Sigmoid colon (tissue), 7 donors: ENCODE data around the gene KRT14. TPM values are rescaled to one million over a fixed set of nuclear protein-coding genes. Genes with fewer than 3 reads are reported as not detected.

Source experiments
- DNase-seq: peaks from one replicate; pipeline ENCODE4 v3.0.0-alpha.2; 2019
- H3K27ac ChIP-seq, 4 donors: fragments of 200-600 bp; sonication (generic); one replicate each; pipeline ENCODE4 v1.5.1; 2016 to 2019; ENCODE audit warnings: mild to moderate bottlenecking in 1 of 4
- H3K27me3 ChIP-seq, 3 donors: fragments of 200-600 bp; sonication (generic); one replicate each; pipeline ENCODE4 v1.5.1; 2019; ENCODE audit warnings: mild to moderate bottlenecking in 1 of 3
- H3K36me3 ChIP-seq, 4 donors: fragments of 200-600 bp; sonication (generic); one replicate each; pipeline ENCODE4 v1.5.1; 2016 to 2019
- H3K4me1 ChIP-seq, 4 donors: fragments of 200-600 bp; sonication (generic); one replicate each; pipeline ENCODE4 v1.5.1; 2017 to 2019
- H3K4me3 ChIP-seq, 4 donors: fragments of 200-600 bp; sonication (generic); one replicate each; pipeline ENCODE4 v1.5.1; 2017 to 2019; ENCODE audit warnings: mild to moderate bottlenecking in 2 of 4, moderate library complexity in 1 of 4
- H3K9me3 ChIP-seq, 4 donors: fragments of 200-600 bp in 3 of 4; sonication (generic) in 3 of 4; one replicate each; pipeline versions ENCODE4 v1.5.1 to v1.6.1; 2013 to 2019
- CTCF ChIP-seq, 4 experiments: fragments of 450-650 bp in 3 of 4; fragments of 200-600 bp in 1 of 4; IDR thresholded peaks; one replicate each; pipeline ENCODE4 v1.5.1; 2016 to 2019; ENCODE audit warnings: antibody characterized with exemption in 4 of 4, mild to moderate bottlenecking in 3 of 4, moderate library complexity in 2 of 4
- EP300 ChIP-seq, 4 donors: sonication (generic); formaldehyde crosslinking; IDR thresholded peaks; one replicate each; pipeline ENCODE4 v1.6.1; 2017; ENCODE audit warnings: antibody characterized with exemption in 4 of 4
- POLR2A ChIP-seq, 2 donors: fragments of 450-650 bp; IDR thresholded peaks; one replicate each; pipeline ENCODE4 v1.6.1; 2016; ENCODE audit warnings: antibody characterized with exemption in 2 of 2, mild to moderate bottlenecking in 2 of 2, moderate library complexity in 2 of 2
- POLR2AphosphoS5 ChIP-seq, 4 donors: sonication (generic); formaldehyde crosslinking; IDR thresholded peaks; one replicate each; pipeline ENCODE4 v1.6.1; 2017; ENCODE audit warnings: antibody characterized with exemption in 4 of 4
- WGBS, 2 donors: extraction: QIAGEN DNeasy Blood & Tissue Kit; methylation state at CpG; one replicate each; pipeline ENCODE4 v1.1.7; 2013; 5-methylcytosine and 5-hydroxymethylcytosine counted together
- intact Hi-C: fragments of 100-400 bp; cut with DNase I; formaldehyde crosslinking; loops from one replicate; pipeline ENCODE4 v1.15.1; 2023
- polyA plus RNA-seq, 3 donors: library from polyadenylated mRNA; stranded (reverse); fragments of 200-250 nt; gene quantifications; one replicate each; pipeline ENCODE4 v1.2.3, GENCODE V29; 2013
- total RNA-seq, 4 donors: library from RNA; depleted of rRNA; stranded (reverse); fragments of >200 nt; gene quantifications; one replicate each; pipeline ENCODE4 v1.1.0, GENCODE V29; 2016
- donor health status: healthy with polysubstance abuse.
- donor health status: Bipolar disorder and iron deficiency.
- donor health status: healthy.

The KRT14 gene
- total and polyA plus RNA-seq, 7 donors, result 0.15 to 3.6 (median 1.4) TPM; not detected in 4

DNA sequence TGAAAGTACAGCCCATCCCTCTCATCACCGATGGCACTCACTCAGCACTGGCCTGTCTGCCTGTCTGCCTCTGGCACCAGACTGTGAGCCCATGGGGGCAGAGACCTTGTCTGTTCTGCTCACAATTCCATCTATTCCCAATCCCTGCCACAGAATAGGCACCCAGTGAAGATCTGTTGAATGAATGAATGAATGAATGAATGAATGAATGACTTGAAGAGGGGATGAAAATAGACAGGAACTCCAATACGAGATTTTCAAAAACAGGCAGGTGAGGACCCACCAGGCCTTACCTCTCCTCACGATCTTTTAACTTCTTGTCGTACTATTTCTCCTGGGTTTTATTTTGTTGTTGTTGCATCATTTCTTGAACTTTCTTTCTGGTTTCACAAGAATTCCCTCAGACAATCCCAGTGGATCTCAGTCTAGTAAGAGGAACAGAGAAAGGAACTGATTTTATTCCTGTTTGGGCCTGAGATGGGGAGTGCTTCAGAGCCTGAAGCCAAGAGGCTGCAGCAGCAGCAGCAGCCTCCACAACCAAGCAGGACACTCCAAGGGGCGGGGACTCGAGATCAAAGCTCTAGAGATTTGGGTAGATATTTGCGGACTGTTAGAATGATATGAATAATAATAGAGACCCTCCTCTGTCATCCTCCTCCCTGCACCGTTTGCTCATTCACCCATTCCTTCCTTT, 32.6 kb downstream of the KRT14 start:
- 77 to 79% methylated on average over 8 of the region's 8 CpGs for WGBS, 2 donors
- H3K4me3 ChIP-seq, result no peak overlapping the region
- DNase-seq, result no peak
- peaks cover 0 to 9% (median 5%) of the 10 kb centered on the region in 4 donors for H3K4me1 ChIP-seq
- H3K27ac ChIP-seq, result no peak overlapping the region
- TF ChIP-seq EP300 (IDR thresholded peaks at IDR 0.05) (no peak), POLR2AphosphoS5 (IDR thresholded peaks at IDR 0.05) (no peak), POLR2A (IDR thresholded peaks at IDR 0.05) (no peak), CTCF (IDR thresholded peaks at IDR 0.05) (no peak)
- intact Hi-C loops, result no loop called here
- H3K9me3 ChIP-seq, result no peaks in the 10 kb centered on the region
- H3K27me3 ChIP-seq, result peaks cover 0 to 7% (median 0%) of the 10 kb centered on the region in 3 donors
- no peaks in the 10 kb centered on the region for H3K36me3 ChIP-seq

DNA sequence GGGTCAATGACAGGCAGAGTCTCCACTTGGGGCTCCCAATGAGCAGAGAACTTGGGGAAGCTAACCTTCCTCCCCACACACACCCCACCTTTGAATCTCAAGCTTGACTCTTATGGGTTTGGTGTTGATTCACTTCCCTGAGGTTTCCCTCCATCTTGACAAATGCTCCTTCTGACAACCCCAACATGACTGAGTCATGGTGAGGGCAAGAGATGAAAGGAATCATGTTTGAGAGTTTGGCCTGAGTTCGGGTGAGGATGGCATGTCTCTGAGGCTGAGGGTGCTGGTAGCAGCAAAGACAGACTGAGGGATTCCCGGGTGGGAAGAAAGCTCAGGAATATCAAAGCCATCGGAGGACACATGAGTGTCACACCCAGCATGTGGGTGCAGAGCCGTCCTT, 33.5 kb downstream of the KRT14 start:
- no peak overlapping the region for H3K27ac ChIP-seq
- no peaks in the 10 kb centered on the region for H3K36me3 ChIP-seq
- intact Hi-C loops, result no loop called here
- no peaks in the 10 kb centered on the region for H3K9me3 ChIP-seq
- H3K4me1 ChIP-seq, result peaks cover 0 to 18% (median 14%) of the 10 kb centered on the region in 4 donors
- 91 to 93% methylated on average over 4 of the region's 4 CpGs for WGBS, 2 donors
- no peak overlapping the region for H3K4me3 ChIP-seq
- TF ChIP-seq POLR2AphosphoS5 (IDR thresholded peaks at IDR 0.05) (no peak), CTCF (IDR thresholded peaks at IDR 0.05) (no peak), EP300 (IDR thresholded peaks at IDR 0.05) (no peak), POLR2A (IDR thresholded peaks at IDR 0.05) (no peak)
- no peak for DNase-seq
- H3K27me3 ChIP-seq, result no peaks in the 10 kb centered on the region

DNA sequence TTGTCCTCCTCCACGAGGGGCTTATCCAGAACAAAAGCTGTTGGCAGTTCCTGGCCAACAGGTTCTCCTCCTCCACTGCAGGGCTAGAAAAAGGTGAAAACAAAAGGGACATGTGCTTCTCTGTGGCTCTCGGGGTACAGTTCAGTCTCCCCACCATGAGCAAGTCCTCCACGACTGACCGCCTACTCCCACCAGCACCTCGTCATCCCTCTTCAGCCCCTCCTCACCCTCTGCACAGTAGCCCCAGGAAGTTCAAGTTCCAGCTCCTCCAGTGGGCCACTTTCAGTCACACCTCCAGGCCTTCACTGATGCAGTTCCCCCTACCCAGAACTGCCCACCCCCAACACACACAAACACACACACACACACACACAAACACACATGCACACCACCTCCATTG, 34.2 kb downstream of the KRT14 start:
- H3K36me3 ChIP-seq, result no peaks in the 10 kb centered on the region
- DNase-seq, result no peak
- no peak overlapping the region for H3K27ac ChIP-seq
- intact Hi-C loops, result no loop called here
- no peak overlapping the region for H3K4me3 ChIP-seq
- 88 to 91% methylated on average over 5 of the region's 5 CpGs for WGBS, 2 donors
- no peaks in the 10 kb centered on the region for H3K27me3 ChIP-seq
- H3K4me1 ChIP-seq, result peaks cover 0 to 25% (median 20%) of the 10 kb centered on the region in 4 donors
- H3K9me3 ChIP-seq, result no peaks in the 10 kb centered on the region
- TF ChIP-seq POLR2AphosphoS5 (IDR thresholded peaks at IDR 0.05), result no peak
- no peak for TF ChIP-seq CTCF (IDR thresholded peaks at IDR 0.05)
- no peak for TF ChIP-seq POLR2A (IDR thresholded peaks at IDR 0.05)
- TF ChIP-seq EP300 (IDR thresholded peaks at IDR 0.05), result no peak

DNA sequence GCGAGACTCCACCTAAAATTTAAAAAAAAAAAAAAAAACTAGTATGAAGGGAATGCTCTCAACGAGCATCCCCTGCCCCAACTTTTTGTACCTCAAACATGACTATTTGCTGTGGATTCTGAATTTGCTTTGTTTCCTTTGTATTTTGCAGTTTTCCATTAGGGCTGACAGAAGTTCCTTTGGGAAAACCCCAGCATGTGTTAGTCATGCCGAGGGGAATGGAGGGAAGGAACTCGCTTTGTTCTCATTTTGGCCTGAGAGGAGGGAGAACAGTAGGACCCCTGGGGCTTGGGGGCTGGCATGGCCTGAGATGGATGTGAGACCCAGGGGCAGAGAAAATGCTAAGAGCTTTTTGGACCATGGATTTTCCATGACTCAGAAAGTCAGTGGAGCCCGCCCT, 35.3 kb downstream of the KRT14 start:
- DNase-seq, result no peak
- intact Hi-C loops, result no loop called here
- Histone ChIP-seq H3K27me3 (no peaks in the 10 kb centered on the region), H3K9me3 (peaks cover 0 to 2% (median 0%) of the 10 kb centered on the region in 4 donors), H3K36me3 (no peaks in the 10 kb centered on the region), H3K4me1 (peaks cover 0 to 26% (median 20%) of the 10 kb centered on the region in 4 donors), H3K4me3 (no peak overlapping the region), H3K27ac (no peak overlapping the region)
- no peak for TF ChIP-seq EP300 (IDR thresholded peaks at IDR 0.05)
- no peak for TF ChIP-seq CTCF (IDR thresholded peaks at IDR 0.05)
- TF ChIP-seq POLR2A (IDR thresholded peaks at IDR 0.05), result no peak
- TF ChIP-seq POLR2AphosphoS5 (IDR thresholded peaks at IDR 0.05), result no peak
- 79 to 80% methylated on average over 5 of the region's 5 CpGs for WGBS, 2 donors
